NCI-H2171 (cell line): ENCODE data around the gene MTHFD2.
A peak's percentile ranks its signal among the peaks of the same experiment; 100 is the strongest.
"Not testable (repeated sequence)": the region's sequence is repeated elsewhere in the genome, so short reads cannot be mapped to it uniquely, and the experiment has no call there.

Experiments used
- DNase-seq: peaks from one replicate; lab custom pipeline; 2025; lab: John Stamatoyannopoulos, UW

Gene MTHFD2

DNA sequence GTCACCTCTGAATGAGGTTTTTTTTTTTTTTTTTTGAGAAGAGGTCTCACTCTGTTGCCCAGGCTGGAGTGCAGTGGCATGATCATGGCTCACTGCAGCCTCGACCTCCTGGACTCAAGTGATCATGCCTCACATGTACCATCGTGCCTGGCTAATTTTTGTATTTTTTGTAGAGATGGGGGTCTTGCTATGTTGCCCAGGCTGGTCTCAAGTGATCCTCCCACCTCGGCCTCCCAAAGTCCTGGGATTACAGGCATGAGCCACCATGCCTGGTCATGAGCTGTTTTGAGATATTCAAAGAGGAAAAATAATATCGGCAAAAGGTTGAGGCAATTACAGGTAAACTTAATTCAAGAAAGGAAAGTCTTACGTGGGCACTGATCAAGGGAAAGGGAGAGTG is 31.4 kb downstream of the MTHFD2 start:
- DNase-seq = not testable (repeated sequence)

DNA sequence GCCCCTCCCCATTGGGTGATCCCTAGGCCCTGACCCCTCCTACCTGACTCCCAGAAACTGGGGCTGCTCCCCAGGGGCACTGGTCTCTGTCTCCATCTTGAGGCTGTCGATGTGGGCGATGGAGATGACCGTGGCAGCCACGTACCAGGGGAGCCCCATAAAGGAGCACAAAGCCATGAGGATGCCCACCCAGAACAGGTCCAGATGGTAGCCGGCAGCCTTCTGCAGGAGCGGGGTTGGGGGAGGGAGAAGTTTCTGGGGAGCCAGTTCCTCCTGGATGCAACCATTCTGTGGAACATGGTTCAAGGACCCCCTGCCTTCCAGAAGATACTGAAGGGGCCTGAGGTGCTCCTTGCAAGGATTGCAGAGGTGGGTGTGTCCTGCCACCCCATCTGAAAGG is 34.0 kb downstream of the MTHFD2 start:
- no peak for DNase-seq

DNA sequence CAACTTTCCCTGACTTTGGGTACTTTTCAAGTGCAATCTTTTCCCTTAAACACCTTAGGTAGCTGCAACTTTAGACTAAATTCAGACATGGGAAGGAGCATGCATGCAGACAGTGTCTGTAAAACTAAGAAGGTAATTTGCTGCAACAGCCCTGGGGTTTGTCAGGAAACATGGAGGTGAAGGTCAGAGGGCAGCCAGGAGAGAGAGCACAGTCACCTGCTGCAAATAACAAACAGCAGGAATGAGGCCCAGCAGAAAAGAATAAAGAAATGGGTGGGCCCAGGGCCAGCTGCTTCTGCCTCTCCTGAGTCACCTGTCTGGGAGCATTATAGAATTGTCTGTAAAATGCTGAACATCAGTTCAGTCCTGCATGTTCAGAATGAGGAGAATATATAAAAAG is 35.2 kb downstream of the MTHFD2 start:
- DNase-seq = no peak

GRCh38 chr2:74235041-74235440 is 36.6 kb downstream of the MTHFD2 start:
- DNase-seq = no peak

- DNase-seq = no peak
Measured at GRCh38 chr2:74238879-74239278, 40.5 kb downstream of the MTHFD2 start.

GRCh38 chr2:74239346-74239745 is 40.9 kb downstream of the MTHFD2 start:
- DNase-seq = no peak

GRCh38 chr2:74242354-74243071 is 44.1 kb downstream of the MTHFD2 start:
- no peak for DNase-seq

GRCh38 chr2:74244286-74244685 is 45.9 kb downstream of the MTHFD2 start:
- DNase-seq = no peak

DNA sequence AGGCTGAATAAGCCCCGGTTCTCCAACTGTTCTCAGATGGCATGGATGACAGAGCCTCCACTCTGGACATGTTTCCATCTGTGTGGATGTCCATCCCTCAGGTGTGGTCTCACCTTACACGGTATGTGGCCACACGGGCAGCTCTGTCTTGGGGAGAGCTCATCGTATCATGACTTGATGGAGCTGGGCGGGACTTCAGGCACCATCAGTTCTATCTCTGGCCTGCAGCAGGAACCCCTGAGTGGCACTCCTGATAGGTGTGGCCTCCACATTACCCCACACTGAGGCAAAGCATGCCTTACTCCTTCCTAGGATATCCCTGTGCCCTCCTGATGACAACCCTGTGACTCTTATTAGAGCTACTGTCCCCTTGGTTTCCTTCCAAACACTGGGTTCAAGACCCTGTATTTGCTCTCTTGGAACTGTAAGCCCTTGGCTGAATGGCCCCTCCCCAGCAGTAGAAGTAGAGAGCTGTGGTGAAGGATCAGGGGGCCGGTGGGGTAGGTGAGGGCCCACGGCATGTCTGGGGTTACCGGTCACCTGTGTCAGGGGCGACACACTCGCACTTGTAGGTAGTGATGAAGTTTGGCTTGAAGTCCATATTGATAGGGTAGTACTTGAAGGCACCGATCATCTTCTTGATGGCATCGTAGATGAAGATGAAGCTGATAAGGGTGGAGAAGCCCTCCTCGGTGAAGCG is 48.2 kb downstream of the MTHFD2 start:
- DNase-seq = no peak

- no peak for DNase-seq
Measured at GRCh38 chr2:74249406-74250122, 51.1 kb downstream of the MTHFD2 start.

GRCh38 chr2:74250189-74250631 is 51.8 kb downstream of the MTHFD2 start:
- DNase-seq = peak; percentile 29

DNA sequence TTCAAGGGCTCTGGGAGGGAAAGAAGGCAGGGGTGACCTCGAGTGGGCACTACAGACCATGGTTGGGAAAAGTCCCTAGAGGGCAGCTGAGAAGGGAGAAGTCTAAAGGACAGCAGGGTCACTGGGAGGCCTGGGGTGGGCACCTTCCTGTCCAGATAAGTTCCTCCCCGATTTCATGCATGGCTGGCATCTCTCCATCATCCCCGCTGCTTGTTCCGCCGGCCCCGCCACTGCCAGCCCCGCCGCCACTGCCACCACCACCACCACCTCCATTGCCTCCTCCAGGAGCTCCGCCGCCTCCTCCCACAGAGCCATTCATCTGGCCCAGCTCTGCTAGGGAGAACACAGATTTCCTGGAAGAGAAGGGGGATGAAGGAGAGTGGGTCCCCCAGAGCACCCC is 53.6 kb downstream of the MTHFD2 start:
- DNase-seq = no peak

GRCh38 chr2:74252862-74253261 is 54.4 kb downstream of the MTHFD2 start:
- DNase-seq = no peak

DNA sequence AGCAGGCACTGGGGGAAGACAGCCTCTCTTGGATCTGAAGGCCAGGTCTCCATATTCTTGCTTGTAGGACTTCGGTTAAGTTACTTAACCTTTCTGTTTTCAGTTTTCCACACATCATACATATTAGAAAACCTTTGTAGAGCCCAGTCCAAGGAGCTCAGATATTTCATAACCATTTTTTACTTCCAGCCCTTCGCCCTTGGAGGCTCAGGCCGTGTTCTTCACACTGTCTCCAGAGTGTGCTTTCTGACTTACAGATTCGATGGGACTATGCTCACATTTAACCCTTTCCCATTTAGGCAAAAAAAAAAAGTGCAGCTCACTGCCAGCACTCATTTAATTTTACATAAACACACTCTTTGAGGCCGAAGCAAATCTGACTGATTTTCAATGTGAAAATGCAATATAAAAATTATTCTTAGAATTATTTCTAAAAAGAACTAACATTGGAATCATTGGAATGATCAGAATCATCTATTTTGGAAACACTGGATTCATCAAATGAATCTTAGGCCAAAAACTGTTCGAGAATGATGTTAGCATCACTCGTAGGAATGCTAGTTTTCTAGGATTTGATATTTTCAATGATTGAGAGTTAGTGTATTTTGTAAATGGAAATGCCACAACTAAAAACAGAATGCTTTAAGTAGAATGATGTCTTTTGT is 55.0 kb downstream of the MTHFD2 start:
- DNase-seq = no peak

DNA sequence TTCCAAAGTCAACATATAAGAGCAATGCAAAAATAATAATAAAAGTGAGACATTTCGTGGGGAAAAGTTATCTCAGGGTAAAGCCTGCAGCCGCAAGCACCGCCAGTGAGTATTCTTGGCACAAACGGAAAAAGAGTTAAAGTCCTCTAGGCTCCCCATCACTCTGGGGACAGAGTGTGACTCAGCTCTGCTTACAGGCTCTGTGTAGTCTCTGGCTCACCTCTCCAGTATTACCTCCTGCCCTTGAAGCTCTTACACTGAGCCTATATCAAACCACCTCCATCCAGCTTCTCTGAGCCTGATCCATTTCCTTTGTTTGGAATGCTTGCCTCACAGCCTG is 55.5 kb downstream of the MTHFD2 start:
- DNase-seq = no peak

DNA sequence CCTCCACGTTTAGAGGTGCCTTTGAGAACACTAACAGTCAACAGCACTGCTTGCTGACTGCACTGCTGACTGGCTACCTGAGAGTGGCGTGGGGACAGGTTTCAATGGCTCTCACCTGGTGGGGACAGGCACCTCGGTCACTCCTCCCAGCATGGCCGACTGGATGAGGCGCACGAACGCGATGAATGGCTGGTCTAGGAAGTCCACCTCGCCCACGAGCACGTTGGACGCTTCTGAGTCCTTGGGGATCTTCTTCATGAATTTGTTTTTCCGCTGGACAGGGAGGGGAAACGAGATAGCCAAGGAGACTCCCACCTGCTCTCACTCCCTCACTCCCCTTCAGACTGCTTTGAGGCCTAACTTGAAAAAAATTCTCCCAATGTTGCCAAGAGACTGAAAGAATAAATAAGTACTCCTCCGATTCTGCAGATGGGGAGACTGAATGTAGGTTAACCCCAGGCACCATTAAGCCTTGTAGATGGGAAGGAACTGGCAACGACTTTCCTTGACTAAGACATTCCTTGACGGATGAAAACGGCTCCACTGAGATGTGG is 57.3 kb downstream of the MTHFD2 start:
- no peak for DNase-seq

DNA sequence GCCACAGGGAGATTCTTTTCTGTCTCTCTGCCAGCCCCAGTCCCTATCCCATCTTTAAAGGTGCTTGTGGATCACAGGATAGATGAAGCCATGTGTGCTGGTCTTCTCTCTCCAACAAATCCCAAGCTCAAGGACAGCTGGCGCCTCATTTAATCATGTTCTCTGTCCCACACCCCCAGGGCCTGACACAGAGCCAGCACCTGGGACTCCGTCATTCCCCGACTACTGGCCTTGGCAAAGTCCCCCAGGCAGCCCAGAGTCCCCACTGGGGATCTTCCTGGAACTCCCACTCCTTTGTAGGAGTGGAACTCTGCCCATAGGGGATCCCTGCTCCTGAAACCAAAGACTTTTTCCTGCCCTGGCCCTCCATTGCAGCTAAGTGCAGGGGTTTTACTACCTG is 60.8 kb downstream of the MTHFD2 start:
- no peak for DNase-seq

DNA sequence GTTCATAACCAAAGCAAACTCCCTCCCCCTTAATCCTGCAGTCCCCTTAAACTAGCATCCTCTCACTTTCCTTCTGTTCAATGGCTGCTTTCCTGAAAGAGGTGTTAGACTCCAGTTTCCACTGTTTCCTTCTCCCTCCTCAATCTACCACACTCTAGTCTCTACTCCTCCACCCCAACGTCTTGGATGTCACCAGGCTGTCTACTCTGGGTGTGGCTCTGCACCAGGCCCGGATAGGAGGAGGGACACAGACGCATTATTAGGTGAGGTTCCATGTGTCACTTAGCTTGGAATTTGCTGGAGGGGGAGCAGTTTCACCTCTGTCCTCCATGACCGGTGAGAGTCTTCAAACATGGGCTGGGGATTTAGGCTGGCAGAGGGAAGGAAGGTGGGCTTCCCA is 61.3 kb downstream of the MTHFD2 start:
- no peak for DNase-seq

- no peak for DNase-seq
Measured at GRCh38 chr2:74260495-74260894, 62.1 kb downstream of the MTHFD2 start.

GRCh38 chr2:74261204-74261864 is 62.9 kb downstream of the MTHFD2 start:
- peak; percentile 57 for DNase-seq

DNA sequence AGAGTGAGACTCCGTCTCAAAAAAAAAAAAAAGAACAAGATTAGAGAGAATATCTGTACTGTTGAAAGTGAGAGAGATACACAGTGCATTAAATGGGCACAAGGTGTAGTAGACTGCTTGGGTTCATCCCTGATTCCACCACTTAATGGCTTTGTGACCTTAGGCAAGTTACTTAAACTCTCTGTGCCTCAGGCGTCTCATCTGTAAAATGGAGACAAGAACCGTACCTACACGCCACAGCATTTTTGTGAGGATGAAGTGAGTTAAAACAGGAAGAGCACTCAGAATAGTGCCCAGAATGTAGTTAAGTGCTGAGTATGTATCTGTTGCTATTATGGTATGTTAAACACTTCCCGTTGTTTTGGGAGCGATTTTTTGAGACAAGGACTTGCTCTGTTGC is 64.3 kb downstream of the MTHFD2 start:
- DNase-seq = no peak

DNA sequence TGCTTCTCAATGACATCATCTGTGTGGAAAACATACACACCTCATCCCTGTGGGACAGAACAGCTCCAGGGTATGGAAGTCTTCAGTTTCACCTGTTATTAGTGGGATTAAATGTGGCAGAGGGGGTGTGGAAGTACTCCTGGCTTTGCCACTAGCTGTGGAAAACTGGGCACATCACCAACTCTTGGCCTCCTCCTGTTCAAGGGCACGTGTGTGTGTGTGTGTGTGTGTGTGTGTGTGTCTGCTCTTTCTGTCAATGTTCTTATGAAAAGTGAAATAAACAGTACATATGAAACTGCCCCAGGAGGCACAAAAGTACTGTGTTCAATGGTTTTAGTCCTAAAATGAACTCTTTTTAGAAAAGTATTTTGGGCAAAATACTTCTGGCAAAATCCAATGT is 65.9 kb downstream of the MTHFD2 start:
- DNase-seq = no peak
